HG02885 (cell line): ENCODE results near the gene MXD4.

Experiments used
- ATAC-seq: cut with Tn5 transposase; IDR thresholded peaks from one replicate; pipeline ENCODE4 v1.9.1; 2021; ENCODE audit warnings: mild to moderate bottlenecking; ENCODE audit not compliant: unreplicated experiment, poor library complexity

The MXD4 gene

GRCh38 chr4:2295500-2295899 is 33.6 kb upstream of the MXD4 start:
- no peak for ATAC-seq

GRCh38 chr4:2292646-2293108 is 30.8 kb upstream of the MXD4 start:
- no peak for ATAC-seq

- no peak for ATAC-seq
Measured at GRCh38 chr4:2291705-2292645, 30.1 kb upstream of the MXD4 start.

- ATAC-seq: no peak
Measured at GRCh38 chr4:2290974-2291704, 29.2 kb upstream of the MXD4 start.

GRCh38 chr4:2290488-2290887 is 28.6 kb upstream of the MXD4 start:
- ATAC-seq: no peak

- no peak for ATAC-seq
Measured at GRCh38 chr4:2289955-2290333, 28.0 kb upstream of the MXD4 start.

GRCh38 chr4:2289311-2289954 is 27.5 kb upstream of the MXD4 start:
- no peak for ATAC-seq

GRCh38 chr4:2288051-2288541 is 26.2 kb upstream of the MXD4 start:
- ATAC-seq: no peak

GRCh38 chr4:2287594-2287915 is 25.6 kb upstream of the MXD4 start:
- no peak for ATAC-seq

- no peak for ATAC-seq
Measured at GRCh38 chr4:2286904-2287593, 25.1 kb upstream of the MXD4 start.

- ATAC-seq: no peak
Measured at GRCh38 chr4:2285613-2286381, 23.9 kb upstream of the MXD4 start.

- no peak for ATAC-seq
Measured at GRCh38 chr4:2284934-2285612, 23.2 kb upstream of the MXD4 start.

GRCh38 chr4:2284161-2284933 is 22.4 kb upstream of the MXD4 start:
- ATAC-seq: no peak

- ATAC-seq: no peak
Measured at GRCh38 chr4:2283199-2283711, 21.3 kb upstream of the MXD4 start.

- ATAC-seq: peak; percentile 80
Measured at GRCh38 chr4:2281575-2282343, 19.9 kb upstream of the MXD4 start.

GRCh38 chr4:2280531-2281300 is 18.8 kb upstream of the MXD4 start:
- ATAC-seq: no peak

GRCh38 chr4:2277956-2278355 is 16.0 kb upstream of the MXD4 start:
- ATAC-seq: no peak
